Measurements from ENCODE around the gene CAPN11.

The CAPN11 gene

DNA sequence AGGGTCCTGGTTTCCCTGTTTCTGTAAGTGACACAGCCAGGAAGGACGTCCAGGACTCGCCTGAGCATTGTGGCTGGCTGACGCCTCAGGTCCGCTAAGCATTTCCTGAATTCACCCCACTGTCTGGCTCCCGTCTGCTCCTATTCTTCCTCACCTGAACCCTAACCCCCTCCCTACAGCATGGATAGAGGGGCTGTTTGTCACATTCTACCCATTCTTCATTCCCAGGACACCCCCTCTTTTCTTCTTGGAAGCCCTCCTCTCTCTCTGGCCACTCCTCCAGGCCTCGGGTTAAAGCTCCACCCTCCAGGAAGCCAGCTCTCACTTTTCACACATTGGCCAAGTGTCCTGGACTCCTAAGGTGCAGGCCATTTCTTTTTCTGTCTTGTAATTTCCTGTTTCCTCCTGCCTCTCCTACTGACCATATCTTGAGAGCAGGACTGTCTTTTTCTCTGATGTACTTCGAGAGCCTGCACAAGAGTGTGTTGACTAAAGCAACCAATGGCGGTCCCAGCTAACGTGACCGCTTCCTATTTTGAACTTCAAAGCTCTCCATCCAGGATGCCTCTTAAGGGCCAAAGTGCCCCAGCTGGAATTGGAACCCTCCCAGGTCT is 33.9 kb downstream of the CAPN11 start:
- TF ChIP-seq, protein P1, sequence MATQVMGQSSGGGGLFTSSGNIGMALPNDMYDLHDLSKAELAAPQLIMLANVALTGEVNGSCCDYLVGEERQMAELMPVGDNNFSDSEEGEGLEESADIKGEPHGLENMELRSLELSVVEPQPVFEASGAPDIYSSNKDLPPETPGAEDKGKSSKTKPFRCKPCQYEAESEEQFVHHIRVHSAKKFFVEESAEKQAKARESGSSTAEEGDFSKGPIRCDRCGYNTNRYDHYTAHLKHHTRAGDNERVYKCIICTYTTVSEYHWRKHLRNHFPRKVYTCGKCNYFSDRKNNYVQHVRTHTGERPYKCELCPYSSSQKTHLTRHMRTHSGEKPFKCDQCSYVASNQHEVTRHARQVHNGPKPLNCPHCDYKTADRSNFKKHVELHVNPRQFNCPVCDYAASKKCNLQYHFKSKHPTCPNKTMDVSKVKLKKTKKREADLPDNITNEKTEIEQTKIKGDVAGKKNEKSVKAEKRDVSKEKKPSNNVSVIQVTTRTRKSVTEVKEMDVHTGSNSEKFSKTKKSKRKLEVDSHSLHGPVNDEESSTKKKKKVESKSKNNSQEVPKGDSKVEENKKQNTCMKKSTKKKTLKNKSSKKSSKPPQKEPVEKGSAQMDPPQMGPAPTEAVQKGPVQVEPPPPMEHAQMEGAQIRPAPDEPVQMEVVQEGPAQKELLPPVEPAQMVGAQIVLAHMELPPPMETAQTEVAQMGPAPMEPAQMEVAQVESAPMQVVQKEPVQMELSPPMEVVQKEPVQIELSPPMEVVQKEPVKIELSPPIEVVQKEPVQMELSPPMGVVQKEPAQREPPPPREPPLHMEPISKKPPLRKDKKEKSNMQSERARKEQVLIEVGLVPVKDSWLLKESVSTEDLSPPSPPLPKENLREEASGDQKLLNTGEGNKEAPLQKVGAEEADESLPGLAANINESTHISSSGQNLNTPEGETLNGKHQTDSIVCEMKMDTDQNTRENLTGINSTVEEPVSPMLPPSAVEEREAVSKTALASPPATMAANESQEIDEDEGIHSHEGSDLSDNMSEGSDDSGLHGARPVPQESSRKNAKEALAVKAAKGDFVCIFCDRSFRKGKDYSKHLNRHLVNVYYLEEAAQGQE (IDR thresholded peaks at IDR 0.05; ENCODE audit: insufficient read depth in 1 of 2, low read depth in 2 of 2, low read length in 2 of 2): 0 out of 4 replicates have a peak, but pooled peaks of 1 of the 2 experiments have one; percentile 7
- no peak for TF ChIP-seq SIN3A (IDR thresholded peaks at IDR 0.05; ENCODE audit: borderline replicate concordance, insufficient read depth, low read length)

DNA sequence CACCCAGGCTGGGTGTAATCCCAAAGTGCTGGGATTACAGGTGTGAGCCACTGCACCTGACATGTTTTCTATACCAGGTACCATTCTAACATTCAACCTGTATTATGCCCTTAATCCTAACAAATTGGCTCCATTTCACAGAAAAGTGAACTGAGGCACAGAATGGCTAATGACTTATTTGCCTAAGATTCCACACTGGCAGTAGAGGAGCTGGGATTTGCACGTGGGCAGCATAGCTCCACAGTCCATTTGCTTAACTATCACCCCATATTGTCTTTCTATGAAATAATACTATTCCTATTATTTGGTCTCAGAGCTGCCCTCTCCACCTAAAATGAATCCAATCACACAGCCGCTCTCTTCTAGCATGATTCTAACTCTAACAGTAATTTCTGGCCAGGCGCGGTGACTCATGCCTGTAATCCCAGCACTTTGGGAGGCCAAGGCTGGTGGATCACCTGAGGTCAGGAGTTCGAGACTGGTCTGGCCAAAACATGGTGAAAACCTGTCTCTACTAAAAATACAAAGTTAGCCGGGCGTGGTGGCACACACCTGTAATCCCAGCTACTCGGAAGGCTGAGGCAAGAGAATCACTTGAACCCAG is 34.8 kb downstream of the CAPN11 start:
- TF ChIP-seq POLR2AphosphoS5 (IDR thresholded peaks at IDR 0.05; ENCODE audit: low read depth, low read length) (no peak), FOXP2 (optimal IDR thresholded peaks at IDR 0.05; ENCODE audit: borderline replicate concordance, extremely low read depth, extremely low read length, insufficient read depth) (no peak), TAF1 (IDR thresholded peaks at IDR 0.05; ENCODE audit: borderline replicate concordance, insufficient read depth, low read length) (no peak), SIN3A (IDR thresholded peaks at IDR 0.05; ENCODE audit: borderline replicate concordance, insufficient read depth, low read length) (no peak)
- TF ChIP-seq, protein P1 (IDR thresholded peaks at IDR 0.05; ENCODE audit: insufficient read depth in 1 of 2, low read depth in 2 of 2, low read length in 2 of 2): no peak

DNA sequence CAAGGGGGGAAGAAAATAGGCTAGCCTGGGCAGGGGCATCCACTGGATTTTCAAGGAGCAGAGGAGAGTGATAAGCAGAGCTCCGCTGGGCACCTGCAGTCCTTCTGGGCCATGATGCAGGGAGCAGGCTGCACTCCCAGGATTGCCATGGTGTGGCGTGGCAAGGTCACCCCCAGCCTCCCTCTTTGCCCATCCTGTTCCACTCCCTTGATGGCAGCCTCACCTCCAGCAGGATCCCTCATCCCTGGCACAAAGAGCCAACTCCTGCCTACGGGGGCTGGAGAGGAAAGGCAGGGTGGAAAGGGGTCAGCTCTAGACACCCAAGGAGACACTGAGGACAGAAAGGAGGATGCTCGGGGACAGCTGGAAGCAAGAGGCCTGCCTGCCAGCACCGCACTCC is 35.7 kb downstream of the CAPN11 start:
- no peak for TF ChIP-seq TAF1 (IDR thresholded peaks at IDR 0.05; ENCODE audit: borderline replicate concordance, insufficient read depth, low read length)
- TF ChIP-seq FOXP2 (optimal IDR thresholded peaks at IDR 0.05; ENCODE audit: borderline replicate concordance, extremely low read depth, extremely low read length, insufficient read depth): no peak
- TF ChIP-seq SIN3A (IDR thresholded peaks at IDR 0.05; ENCODE audit: borderline replicate concordance, insufficient read depth, low read length): no peak
- TF ChIP-seq, protein P1 (IDR thresholded peaks at IDR 0.05; ENCODE audit: insufficient read depth in 1 of 2, low read depth in 2 of 2, low read length in 2 of 2): no peak
- TF ChIP-seq POLR2AphosphoS5 (IDR thresholded peaks at IDR 0.05; ENCODE audit: low read depth, low read length): no peak

DNA sequence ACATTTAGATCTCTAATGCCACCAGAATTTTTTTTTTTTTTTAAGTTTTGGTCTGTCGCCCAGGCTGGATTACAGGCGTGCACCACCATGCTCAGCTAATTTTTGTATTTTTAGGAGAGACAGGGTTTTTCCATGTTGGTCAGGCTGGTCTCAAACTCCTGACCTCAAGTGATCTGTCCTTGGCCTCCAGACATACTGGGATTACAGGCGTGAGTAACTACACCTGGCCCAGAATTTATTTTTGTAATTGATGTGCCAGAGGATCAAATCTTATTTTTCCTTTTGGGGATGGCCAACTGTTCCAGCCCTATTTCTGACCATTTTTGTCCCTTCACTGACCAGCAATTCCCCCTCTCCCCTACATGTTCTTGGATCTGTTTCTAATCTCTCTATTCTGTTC is 40.1 kb downstream of the CAPN11 start:
- no peak for TF ChIP-seq SIN3A (IDR thresholded peaks at IDR 0.05; ENCODE audit: borderline replicate concordance, insufficient read depth, low read length)
- TF ChIP-seq TAF1 (IDR thresholded peaks at IDR 0.05; ENCODE audit: borderline replicate concordance, insufficient read depth, low read length): no peak
- TF ChIP-seq POLR2AphosphoS5 (IDR thresholded peaks at IDR 0.05; ENCODE audit: low read depth, low read length): no peak
- TF ChIP-seq, protein P1 (IDR thresholded peaks at IDR 0.05; ENCODE audit: insufficient read depth in 1 of 2, low read depth in 2 of 2, low read length in 2 of 2): no peak
- no peak for TF ChIP-seq FOXP2 (optimal IDR thresholded peaks at IDR 0.05; ENCODE audit: borderline replicate concordance, extremely low read depth, extremely low read length, insufficient read depth)

Measured in PFSK-1 (cell line).